A673 (cell line): ENCODE data around the gene LAMA2. TPM values are rescaled to one million over a fixed set of nuclear protein-coding genes. Genes with fewer than 3 reads are reported as not detected.

Experiments
- BruUV-seq: library from RNA; stranded (reverse); fragments of 400-500 nt; replicated peaks from 2 replicates; lab custom pipeline; 2021; lab: Mats Ljungman, UMichigan
- CTCF ChIA-PET: fragments of 300-600 bp; sonication (Branson Sonifier 250); formaldehyde crosslinking; loops from one replicate; lab custom pipeline; 2022; ENCODE audit warnings: antibody characterized with exemption; lab: Charles Lee
- POLR2A ChIA-PET: fragments of 300-600 bp; sonication (Branson Sonifier 250); formaldehyde crosslinking; loops from one replicate; lab custom pipeline; 2022; ENCODE audit warnings: antibody characterized with exemption; ENCODE audit not compliant: low non-redundant PET; lab: Charles Lee
- DNase-seq: peaks from one replicate; pipeline ENCODE4 v3.0.0-alpha.2; 2015; ENCODE audit warnings: low spot score
- H3K27ac ChIP-seq: fragments of 200-600 bp; sonication (generic); 2 replicates; pipeline ENCODE4 v1.5.1; 2016; ENCODE audit warnings: mixed run types, low read depth, mild to moderate bottlenecking, mixed read lengths, antibody characterized with exemption, low read length; ENCODE audit not compliant: poor library complexity, severe bottlenecking
- H3K27me3 ChIP-seq: fragments of 200-600 bp; sonication (generic); replicated peaks from 2 replicates; pipeline ENCODE4 v1.6.1; 2017; ENCODE audit warnings: mixed run types, low read depth, mild to moderate bottlenecking, mixed read lengths, antibody characterized with exemption, low read length; ENCODE audit not compliant: insufficient read depth, poor library complexity
- H3K36me3 ChIP-seq: fragments of 200-600 bp; sonication (generic); 2 replicates; pipeline ENCODE4 v1.6.1; 2016; ENCODE audit warnings: mixed run types, mild to moderate bottlenecking, mixed read lengths, antibody characterized with exemption, low read length; ENCODE audit not compliant: insufficient read depth, poor library complexity, severe bottlenecking
- H3K4me1 ChIP-seq: fragments of 200-600 bp; sonication (generic); 2 replicates; pipeline ENCODE4 v1.6.1; 2017; ENCODE audit warnings: mixed run types, mild to moderate bottlenecking, mixed read lengths, antibody characterized with exemption, low read length; ENCODE audit not compliant: insufficient read depth, poor library complexity, severe bottlenecking
- H3K4me3 ChIP-seq: fragments of 200-600 bp; sonication (generic); 2 replicates; pipeline ENCODE4 v1.5.1; 2016; ENCODE audit warnings: low read depth, mixed run types, mild to moderate bottlenecking, mixed read lengths, low read length; ENCODE audit not compliant: poor library complexity, severe bottlenecking
- H3K9me3 ChIP-seq: fragments of 200-600 bp; sonication (generic); 2 replicates; pipeline ENCODE4 v1.6.1; 2016; ENCODE audit warnings: mixed run types, low read depth, mild to moderate bottlenecking, mixed read lengths, antibody characterized with exemption, low read length; ENCODE audit not compliant: poor library complexity, severe bottlenecking
- EZH2 ChIP-seq: fragments of 200-600 bp; sonication (generic); IDR thresholded peaks from 2 replicates; pipeline ENCODE4 v1.6.1; 2017; ENCODE audit warnings: borderline replicate concordance, low read depth, mild to moderate bottlenecking, mixed read lengths, antibody characterized with exemption, low read length; ENCODE audit not compliant: poor library complexity, severe bottlenecking
- intact Hi-C: fragments of 100-400 bp; cut with micrococcal nuclease; formaldehyde crosslinking; loops from one replicate; pipeline ENCODE4 v1.10.0; 2022; ENCODE audit not compliant: unreplicated experiment
- total RNA-seq: library from RNA; stranded (reverse); gene quantifications from 2 replicates; pipeline ENCODE4 v1.2.3, GENCODE V29; 2021
- TF ChIP-seq, protein P1 (sequence below): fragments of 300-800, 200-600 bp; sonication (generic); conservative IDR thresholded peaks from 2 replicates; pipeline ENCODE4 v1.5.1; 2017; ENCODE audit warnings: low read depth, mild to moderate bottlenecking, antibody characterized with exemption, low read length, moderate library complexity, mixed read lengths

The LAMA2 gene
- total RNA-seq, 1 experiment from 2014 or later: 2.2 TPM

DNA sequence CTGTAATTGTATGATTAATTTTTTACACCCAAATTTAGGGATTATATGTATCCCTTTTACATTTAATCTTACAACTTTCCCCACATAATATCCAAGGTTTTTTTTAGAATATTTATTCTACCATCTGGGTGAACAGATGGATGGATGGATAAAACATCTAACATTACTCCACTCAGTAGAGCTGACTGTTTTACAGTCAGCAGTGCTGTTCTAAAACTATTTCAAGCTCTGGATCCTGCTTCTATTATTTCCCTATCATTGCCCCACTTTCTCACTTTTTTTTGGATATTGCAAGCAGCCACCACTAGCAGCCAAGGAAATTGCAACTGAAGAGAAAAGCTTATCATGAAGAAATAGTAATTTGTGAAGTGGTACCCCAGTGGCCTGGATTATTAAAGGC lies 653.3 kb downstream of the LAMA2 start:
- H3K36me3 ChIP-seq: no peaks in the 10 kb centered on the region
- no peak for DNase-seq
- ChIA-PET CTCF (no interaction called here), POLR2A (no interaction called here)
- no peaks in the 10 kb centered on the region for H3K9me3 ChIP-seq
- peaks cover 4% of the 10 kb centered on the region for H3K4me1 ChIP-seq
- H3K4me3 ChIP-seq: no peak overlapping the region
- no peak overlapping the region for H3K27ac ChIP-seq
- no peak for TF ChIP-seq EZH2
- TF ChIP-seq, protein P1, sequence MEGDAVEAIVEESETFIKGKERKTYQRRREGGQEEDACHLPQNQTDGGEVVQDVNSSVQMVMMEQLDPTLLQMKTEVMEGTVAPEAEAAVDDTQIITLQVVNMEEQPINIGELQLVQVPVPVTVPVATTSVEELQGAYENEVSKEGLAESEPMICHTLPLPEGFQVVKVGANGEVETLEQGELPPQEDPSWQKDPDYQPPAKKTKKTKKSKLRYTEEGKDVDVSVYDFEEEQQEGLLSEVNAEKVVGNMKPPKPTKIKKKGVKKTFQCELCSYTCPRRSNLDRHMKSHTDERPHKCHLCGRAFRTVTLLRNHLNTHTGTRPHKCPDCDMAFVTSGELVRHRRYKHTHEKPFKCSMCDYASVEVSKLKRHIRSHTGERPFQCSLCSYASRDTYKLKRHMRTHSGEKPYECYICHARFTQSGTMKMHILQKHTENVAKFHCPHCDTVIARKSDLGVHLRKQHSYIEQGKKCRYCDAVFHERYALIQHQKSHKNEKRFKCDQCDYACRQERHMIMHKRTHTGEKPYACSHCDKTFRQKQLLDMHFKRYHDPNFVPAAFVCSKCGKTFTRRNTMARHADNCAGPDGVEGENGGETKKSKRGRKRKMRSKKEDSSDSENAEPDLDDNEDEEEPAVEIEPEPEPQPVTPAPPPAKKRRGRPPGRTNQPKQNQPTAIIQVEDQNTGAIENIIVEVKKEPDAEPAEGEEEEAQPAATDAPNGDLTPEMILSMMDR: no peak
- H3K27me3 ChIP-seq: no peaks in the 10 kb centered on the region
- intact Hi-C loops: no loop called here
- BruUV-seq: no TSS peak

DNA sequence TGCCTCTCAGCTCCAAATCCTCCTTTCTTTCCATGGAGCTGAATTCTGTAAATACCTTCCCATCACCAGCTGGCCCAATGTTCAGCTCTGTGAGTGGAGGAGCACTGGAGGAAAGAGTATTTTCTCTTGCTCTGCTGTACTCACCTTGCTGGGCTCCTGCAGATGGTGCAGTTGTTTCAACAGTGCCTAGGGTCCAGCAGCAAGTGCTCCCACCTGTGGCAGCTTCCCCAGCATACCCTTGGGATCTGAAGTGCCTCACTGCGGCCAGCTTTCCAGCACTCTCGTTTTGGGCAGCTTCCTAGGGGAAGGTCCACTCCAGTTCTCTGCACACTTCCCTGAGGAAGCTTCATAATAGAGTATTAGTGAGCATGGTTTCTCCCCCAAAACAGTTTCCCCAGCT lies 656.1 kb downstream of the LAMA2 start:
- intact Hi-C loops: no loop called here
- H3K4me1 ChIP-seq: peaks cover 4% of the 10 kb centered on the region
- H3K9me3 ChIP-seq: no peaks in the 10 kb centered on the region
- TF ChIP-seq, protein P1: no peak
- TF ChIP-seq EZH2: no peak
- H3K27ac ChIP-seq: no peak overlapping the region
- no TSS peak for BruUV-seq
- no peak for DNase-seq
- H3K36me3 ChIP-seq: no peaks in the 10 kb centered on the region
- H3K27me3 ChIP-seq: no peaks in the 10 kb centered on the region
- ChIA-PET CTCF (no interaction called here), POLR2A (interaction anchor here (0.6 kb wide), 1 partner anchor 169 kb away, joined by 3 read pairs; no protein-coding TSS in a partner anchor)
- H3K4me3 ChIP-seq: no peak overlapping the region

DNA sequence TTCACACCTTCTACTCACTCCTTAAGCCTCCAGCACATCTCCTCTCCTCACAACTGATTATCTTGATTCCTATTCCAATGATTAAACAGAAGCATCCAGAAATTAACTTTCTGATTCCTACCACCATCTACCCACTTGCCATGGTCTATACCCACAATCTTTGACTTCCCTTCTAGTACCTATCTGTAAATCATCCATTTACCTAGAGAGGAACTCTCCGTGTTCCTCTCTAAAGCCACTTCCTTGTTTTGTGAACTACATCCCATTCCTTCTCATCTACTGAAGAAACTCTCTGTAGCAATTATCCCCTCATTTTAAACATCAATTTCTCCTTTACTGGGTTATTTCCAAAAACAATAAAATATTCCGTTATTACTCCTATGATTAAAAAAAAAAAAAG lies 659.8 kb downstream of the LAMA2 start:
- CTCF ChIA-PET: no interaction called here
- Histone ChIP-seq H3K27me3 (no peaks in the 10 kb centered on the region), H3K9me3 (no peaks in the 10 kb centered on the region), H3K27ac (no peak overlapping the region), H3K4me3 (no peak overlapping the region), H3K4me1 (no peaks in the 10 kb centered on the region), H3K36me3 (no peaks in the 10 kb centered on the region)
- POLR2A ChIA-PET: no interaction called here
- intact Hi-C loops: no loop called here
- no TSS peak for BruUV-seq
- DNase-seq: no peak
- no peak for TF ChIP-seq EZH2
- TF ChIP-seq, protein P1: no peak
